HG03575 (cell line): Measurements from ENCODE around the gene FAR2.
"Not testable (repeated sequence)": the region's sequence is repeated elsewhere in the genome, so short reads cannot be mapped to it uniquely, and the experiment has no call there.

ENCODE experiments used
- ATAC-seq: cut with Tn5 transposase; IDR thresholded peaks from one replicate; pipeline ENCODE4 v1.9.1; 2021; ENCODE audit not compliant: unreplicated experiment, insufficient number of reproducible peaks, low FRiP score; ENCODE audit errors: extremely low read depth

Gene FAR2

DNA sequence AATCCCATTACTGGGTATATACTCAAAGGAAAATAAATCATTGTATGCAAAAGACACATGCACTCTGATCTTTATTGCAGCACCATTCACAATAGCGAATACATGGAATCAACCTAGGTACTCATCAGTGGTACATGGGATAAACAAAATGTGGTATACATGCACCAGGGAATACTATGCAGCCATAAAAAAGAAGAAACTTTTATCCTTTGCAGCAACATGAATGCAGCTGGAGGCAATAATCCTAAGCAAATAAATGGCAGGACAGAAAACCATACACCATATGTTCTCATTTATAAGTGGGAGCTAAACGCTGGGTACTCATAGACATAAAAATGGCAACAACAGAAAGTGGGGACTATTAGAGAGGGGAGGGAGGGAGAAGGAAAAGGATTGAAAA, 216.0 kb downstream of the FAR2 start:
- ATAC-seq, result no peak

- ATAC-seq, result no peak
These were observed 224.9 kb downstream of the FAR2 start for GRCh38 chr12:29374012-29374411.

GRCh38 chr12:29374913-29375312, 225.8 kb downstream of the FAR2 start:
- ATAC-seq, result no peak

- ATAC-seq, result no peak
These were observed 227.0 kb downstream of the FAR2 start for GRCh38 chr12:29376118-29376517.

GRCh38 chr12:29380536-29381523, 231.8 kb downstream of the FAR2 start, which contains the start of gene ERGIC2:
TSS of gene ERGIC2 (minus strand) at chr12:29381172. CDS start at chr12:29371633, 9,539 bp downstream.
- peak; percentile 99 for ATAC-seq

GRCh38 chr12:29382251-29382650, 233.2 kb downstream of the FAR2 start:
- ATAC-seq, result no peak

- not testable (repeated sequence) for ATAC-seq
These were observed 236.1 kb downstream of the FAR2 start for GRCh38 chr12:29385194-29385593.
